Kidney (tissue), 14 donors: Measurements from ENCODE around the gene C1QL2. TPM values are rescaled to one million over a fixed set of nuclear protein-coding genes. Genes with fewer than 3 reads are reported as not detected.

Experiments used
- DNase-seq, 5 donors: peaks; one replicate each; pipeline ENCODE4 v3.0.0-alpha.2; 2013 to 2020
- FAIRE-seq: peaks from 2 replicates; lab custom pipeline; 2012; peaks lifted over from hg19 to GRCh38; lab: Jason Lieb, UNC
- H3K27ac ChIP-seq, 2 donors: one replicate each; pipeline ENCODE4 v1.7.0; 2013; ENCODE audit warnings: low read depth in 2 of 2, low read length in 2 of 2, inconsistent platforms in 1 of 2
- H3K27me3 ChIP-seq: one replicate; pipeline ENCODE4 v1.7.1; 2013; ENCODE audit warnings: low read length, inconsistent platforms; ENCODE audit not compliant: control insufficient read depth, insufficient read depth
- H3K36me3 ChIP-seq, 3 donors: one replicate each; pipeline versions ENCODE4 v1.7.0 to v1.7.1; 2013; ENCODE audit warnings: low read length in 3 of 3, control low read depth in 1 of 3, inconsistent platforms in 1 of 3; ENCODE audit not compliant: insufficient read depth in 3 of 3, control insufficient read depth in 2 of 3
- H3K4me1 ChIP-seq, 3 donors: one replicate each; pipeline versions ENCODE4 v1.7.0 to v1.7.1; 2013; ENCODE audit warnings: low read length in 3 of 3, inconsistent platforms in 1 of 3, low read depth in 1 of 3; ENCODE audit not compliant: control insufficient read depth in 2 of 3, insufficient read depth in 2 of 3
- H3K4me3 ChIP-seq, 3 donors: one replicate each; pipeline versions ENCODE4 v1.7.0 to v1.8.1; 2013; ENCODE audit warnings: low read length in 3 of 3, control low read depth in 1 of 3, inconsistent platforms in 1 of 3
- H3K9ac ChIP-seq, 3 donors: one replicate each; pipeline versions ENCODE4 v1.7.0 to v1.7.1; 2013; ENCODE audit warnings: low read length in 3 of 3, control low read depth in 1 of 3, inconsistent platforms in 1 of 3
- H3K9me3 ChIP-seq, 3 donors: one replicate each; pipeline versions ENCODE4 v1.7.0 to v1.7.1; 2013; ENCODE audit warnings: low read length in 3 of 3, control low read depth in 1 of 3, inconsistent platforms in 1 of 3; ENCODE audit not compliant: control insufficient read depth in 2 of 3, insufficient read depth in 1 of 3
- CTCF ChIP-seq: IDR thresholded peaks from 3 replicates; pipeline ENCODE4 v1.5.1; 2012; ENCODE audit warnings: mild to moderate bottlenecking, moderate library complexity, borderline replicate concordance; ENCODE audit not compliant: insufficient read depth; ENCODE audit errors: extremely low read depth
- intact Hi-C: fragments of 100-400 bp; cut with DNase I; formaldehyde crosslinking; loops from one replicate; pipeline ENCODE4 v1.11.1; 2022
- polyA plus RNA-seq: library from polyadenylated mRNA; stranded (reverse); fragments of 350-450 nt; fragmentation: Illumina TruSeq; extraction: RNeasy Lipid Tissue Mini Kit (QIAGEN cat#74804); gene quantifications from one replicate; pipeline ENCODE4 v1.2.3, GENCODE V29; 2014; ENCODE audit warnings: low read depth, low replicate concordance; ENCODE audit not compliant: insufficient read depth
- total RNA-seq: library from RNA; stranded (reverse); fragmentation: NEBNext Ultra II Directional; extraction: Animal tissue kit (Norgen Biotek cat#: 25700); gene quantifications from one replicate; pipeline ENCODE4 v1.2.1, GENCODE V29; 2021
- donor health status: control.
- donor health status: control.
- donor health status: control.
- donor health status: control.
- donor health status: control.
- donor health status: DM: yes; HTN: yes; CAD: no.
- donor health status: Normal renal cell carcinoma (clear cell type).

The C1QL2 gene
- total and polyA plus RNA-seq, 2 donors from 2014 or later: not detected

DNA sequence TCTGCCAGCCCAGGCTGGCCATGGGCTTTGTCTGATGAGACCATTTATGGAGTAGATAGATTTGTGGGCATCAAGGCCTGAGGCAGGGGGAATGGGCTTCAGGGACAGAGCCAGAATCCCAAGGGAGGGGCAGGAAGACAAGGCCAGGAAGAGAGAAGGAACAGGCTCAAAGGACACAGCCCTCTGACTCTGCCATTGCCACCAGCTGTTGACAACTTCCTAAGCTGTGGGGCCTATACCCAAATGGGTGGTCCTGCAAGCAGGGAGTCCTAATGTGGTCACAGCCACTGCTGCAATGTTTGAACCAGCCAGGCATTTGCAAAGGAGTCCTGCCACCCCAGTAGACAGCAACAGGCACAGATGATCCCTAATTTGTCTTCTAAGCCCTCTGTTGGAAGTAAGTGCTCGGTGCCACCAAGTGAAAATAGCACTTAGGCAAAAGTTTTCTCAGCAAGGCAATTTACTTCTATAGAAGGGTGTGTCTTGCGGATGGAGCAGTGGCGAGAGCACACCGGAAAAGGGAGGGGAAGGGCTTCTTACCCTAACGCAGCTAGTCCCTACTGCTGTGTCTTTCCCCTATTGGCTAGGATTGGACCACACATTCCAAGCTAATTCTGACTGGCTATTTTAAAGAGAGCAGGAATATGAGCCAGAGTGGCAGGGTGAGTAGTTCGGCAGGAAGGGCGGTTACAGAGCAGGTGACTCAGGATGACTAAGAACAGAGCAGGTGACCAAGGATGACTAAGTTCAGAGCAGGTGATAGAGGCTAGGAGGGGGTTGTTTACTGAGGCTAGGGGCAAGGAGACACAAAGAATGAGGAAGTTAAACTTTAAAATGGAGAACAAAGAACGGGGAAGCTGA lies 47.2 kb downstream of the C1QL2 start:
- no peak for FAIRE-seq
- intact Hi-C loops: no loop called here
- no peak overlapping the region for H3K27ac ChIP-seq

GRCh38 chr2:119109866-119110265 lies 48.7 kb downstream of the C1QL2 start:
- no peak for DNase-seq
- FAIRE-seq: no peak

More for the DNA sequence above, 47.2 kb downstream of the C1QL2 start:
- Histone ChIP-seq H3K27me3 (no peaks in the 10 kb centered on the region), H3K4me3 (no peak overlapping the region), H3K9ac (no peak overlapping the region), H3K4me1 (no peaks in the 10 kb centered on the region), H3K9me3 (no peaks in the 10 kb centered on the region), H3K36me3 (no peaks in the 10 kb centered on the region)
- DNase-seq: no peak
- no peak for TF ChIP-seq CTCF

DNA sequence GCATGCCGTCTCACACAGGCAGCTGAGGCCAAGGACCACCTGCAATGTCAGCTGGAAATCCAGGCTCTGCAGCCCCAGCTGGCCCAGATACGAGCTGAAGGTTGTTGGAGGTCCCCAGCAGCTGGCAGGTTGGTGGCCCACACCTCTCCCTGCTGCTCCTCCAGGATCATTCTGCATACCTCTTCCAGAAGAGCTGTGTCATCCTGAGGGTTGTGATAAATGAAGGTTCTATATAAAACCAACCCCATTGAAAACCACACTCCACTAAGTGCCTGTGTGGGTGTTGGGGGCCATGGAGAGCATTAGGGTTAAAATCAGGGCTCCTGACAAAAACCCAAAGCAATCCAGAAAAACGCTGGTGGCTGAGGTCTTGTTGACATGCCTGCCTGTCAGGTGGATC lies 50.4 kb downstream of the C1QL2 start:
- intact Hi-C loops: no loop called here
- no peaks in the 10 kb centered on the region for H3K36me3 ChIP-seq
- H3K27me3 ChIP-seq: no peaks in the 10 kb centered on the region
- no peak for FAIRE-seq
- DNase-seq: peak in 1 of 5 donors; percentile 5
- H3K9me3 ChIP-seq: peaks cover 0 to 2% (median 0%) of the 10 kb centered on the region in 3 donors
- no peak overlapping the region for H3K4me3 ChIP-seq
- no peak overlapping the region for H3K27ac ChIP-seq
- H3K4me1 ChIP-seq: no peaks in the 10 kb centered on the region
- no peak overlapping the region for H3K9ac ChIP-seq
- no peak for TF ChIP-seq CTCF

More at GRCh38 chr2:119109866-119110265, 48.7 kb downstream of the C1QL2 start:
- Histone ChIP-seq H3K4me3 (no peak overlapping the region), H3K27ac (no peak overlapping the region), H3K9ac (no peak overlapping the region), H3K27me3 (no peaks in the 10 kb centered on the region), H3K36me3 (no peaks in the 10 kb centered on the region), H3K4me1 (no peaks in the 10 kb centered on the region), H3K9me3 (no peaks in the 10 kb centered on the region)
- no peak for TF ChIP-seq CTCF
- intact Hi-C loops: no loop called here
